Measurements from ENCODE around the gene CACNA2D1.

CACNA2D1 gene

DNA sequence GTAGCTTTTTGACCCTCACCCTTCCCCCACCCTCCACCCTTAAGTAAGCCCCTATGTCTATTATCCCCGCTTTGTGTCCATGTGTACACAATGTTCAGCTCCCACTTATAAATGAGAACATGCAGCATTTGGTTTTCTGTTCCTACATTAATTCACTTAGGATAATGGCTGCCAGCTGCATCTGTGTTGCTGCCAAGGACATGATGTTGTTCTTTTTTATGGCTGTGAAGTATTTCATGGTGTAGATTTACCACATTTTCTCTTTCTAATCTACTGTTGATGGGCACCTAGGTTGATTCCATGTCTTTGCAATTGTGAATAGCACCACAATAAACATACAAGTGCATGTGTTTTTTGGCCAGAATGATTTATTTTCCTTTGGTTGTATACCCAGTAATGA lies 232.2 kb downstream of the CACNA2D1 start:
- no peak for FAIRE-seq

DNA sequence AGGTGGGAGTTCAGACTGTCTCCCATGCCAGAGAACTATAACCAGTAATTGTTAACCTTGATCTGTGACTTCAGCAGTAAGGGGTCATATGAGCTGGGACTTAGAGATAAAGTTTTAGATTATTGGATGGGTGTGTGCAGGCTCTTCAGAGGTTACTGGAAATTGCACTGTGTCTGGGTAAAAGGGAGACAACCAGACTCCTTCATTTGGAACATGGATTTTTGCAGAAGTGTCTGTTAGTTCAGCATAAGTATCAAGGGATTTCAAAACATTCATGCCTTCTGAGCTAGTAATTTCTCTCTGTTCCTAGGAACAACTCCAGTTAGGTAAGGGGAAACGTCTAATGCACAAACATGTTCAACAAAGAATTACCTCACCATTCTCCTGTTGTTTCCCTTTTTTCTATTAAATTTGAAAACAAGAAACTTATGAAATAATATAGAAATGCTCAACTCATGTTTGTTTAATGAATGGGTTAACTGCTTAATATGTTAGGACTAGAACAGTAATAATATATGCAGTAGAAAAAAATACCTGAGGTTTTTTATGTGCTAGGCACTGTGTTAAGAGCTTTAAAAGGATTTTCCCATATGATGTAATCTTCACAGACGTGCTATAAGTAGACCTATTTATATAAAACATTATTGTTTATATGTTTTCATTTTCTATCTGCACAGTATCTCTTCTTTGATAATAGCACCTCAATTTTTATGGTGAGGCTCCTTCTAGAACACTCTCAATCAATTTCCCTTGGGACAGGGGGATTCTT lies 233.0 kb downstream of the CACNA2D1 start:
- no peak for FAIRE-seq

DNA sequence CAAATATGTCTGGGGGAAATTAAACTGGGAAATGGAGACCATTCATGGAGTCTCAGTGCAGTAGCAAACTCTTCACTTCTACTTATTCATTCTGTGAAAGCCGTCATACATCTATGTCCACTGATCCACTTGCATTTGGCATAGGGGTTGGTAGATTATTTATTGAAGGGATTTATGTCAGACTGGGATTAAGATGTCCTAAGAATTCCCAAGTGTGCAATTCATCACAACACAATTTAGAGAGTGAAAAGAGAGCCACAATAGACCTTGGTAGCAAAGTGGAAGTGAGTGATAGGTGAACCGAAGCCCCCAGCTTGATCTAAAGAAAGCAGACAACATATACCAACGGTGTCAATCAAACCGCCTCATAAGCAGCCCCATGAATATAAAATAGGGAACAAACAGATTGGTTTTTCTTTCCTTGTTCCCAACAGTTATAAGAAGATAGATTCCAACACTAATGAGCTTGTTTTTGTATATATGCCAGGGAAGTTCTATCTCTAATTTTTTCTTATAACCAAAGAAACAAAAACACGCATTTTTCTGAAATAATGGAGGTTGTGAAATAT lies 234.3 kb downstream of the CACNA2D1 start:
- FAIRE-seq, result no peak

DNA sequence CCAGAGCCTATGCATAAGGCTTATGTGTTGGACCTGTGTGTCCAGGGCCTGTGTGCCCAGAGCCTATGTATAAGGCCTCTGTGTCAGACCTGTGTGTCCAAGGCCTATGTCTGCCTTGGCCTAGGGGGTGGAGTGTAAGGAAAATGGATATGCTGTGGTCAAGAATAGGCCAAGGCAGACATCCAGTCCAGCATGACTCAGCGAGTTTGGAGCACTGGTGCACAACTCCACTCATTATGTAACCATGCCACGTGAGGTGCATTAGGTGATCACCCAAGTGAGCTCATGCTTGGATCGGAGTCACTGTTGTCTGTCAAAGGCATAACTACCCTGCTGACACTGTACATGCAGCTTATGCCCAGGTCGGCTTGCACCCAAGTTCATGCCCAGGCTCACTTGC lies 238.9 kb downstream of the CACNA2D1 start:
- no peak for FAIRE-seq

DNA sequence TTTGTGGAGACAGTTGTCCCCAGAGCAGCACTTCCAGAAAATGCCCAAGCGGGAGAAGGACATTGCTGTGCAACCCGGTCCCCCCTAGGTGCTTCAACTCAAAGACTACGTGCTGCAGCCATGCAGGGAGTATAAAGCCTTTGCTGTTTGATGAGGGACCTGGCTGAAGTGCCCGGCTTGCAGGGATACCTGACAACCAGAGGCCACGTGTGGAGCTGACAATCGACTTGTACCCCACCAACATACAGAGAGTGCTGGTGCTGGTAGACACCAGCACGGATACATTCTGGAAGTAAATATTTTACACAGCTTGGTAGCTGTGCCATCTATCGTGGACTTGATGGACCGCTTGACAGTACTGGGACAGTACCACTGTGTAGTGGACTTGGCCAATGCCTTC lies 240.6 kb downstream of the CACNA2D1 start:
- no peak for FAIRE-seq

DNA sequence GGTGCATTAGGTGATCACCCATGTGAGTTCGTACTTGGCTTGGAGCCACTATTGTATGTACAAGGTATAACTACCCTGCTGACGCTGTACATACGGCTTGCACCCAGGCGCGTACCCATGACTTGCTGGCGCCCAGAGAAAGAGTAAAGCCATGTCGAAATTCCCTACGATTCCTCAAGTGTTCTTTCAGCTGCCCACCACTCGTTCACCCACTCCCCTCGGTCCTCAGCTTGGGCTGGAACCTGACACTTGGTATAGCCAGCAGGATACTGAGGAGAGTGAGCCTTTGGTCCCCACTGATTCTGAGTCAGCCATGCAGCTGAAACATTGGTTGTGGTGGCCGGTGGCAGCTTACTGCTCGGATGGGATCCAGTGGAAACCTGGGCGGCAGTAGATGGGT lies 241.5 kb downstream of the CACNA2D1 start:
- no peak for FAIRE-seq

DNA sequence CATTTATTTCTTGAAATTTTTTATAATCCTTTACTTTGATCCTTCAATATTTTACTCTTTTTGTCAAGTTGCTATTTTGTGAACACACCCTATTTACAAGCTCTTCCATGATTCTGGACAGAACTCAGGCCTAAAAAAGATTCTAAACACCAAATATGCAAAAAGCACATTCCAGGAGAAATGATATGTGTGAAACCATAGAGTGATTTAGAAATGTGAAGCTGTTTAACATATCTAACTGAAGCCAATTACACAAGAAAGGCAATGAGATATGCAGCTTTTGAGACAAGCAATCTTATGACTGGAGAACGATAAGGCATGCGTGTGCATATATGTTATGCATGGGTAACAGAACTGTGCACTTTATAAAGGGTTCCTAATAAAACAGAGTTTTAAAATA lies 243.0 kb downstream of the CACNA2D1 start:
- no peak for FAIRE-seq

DNA sequence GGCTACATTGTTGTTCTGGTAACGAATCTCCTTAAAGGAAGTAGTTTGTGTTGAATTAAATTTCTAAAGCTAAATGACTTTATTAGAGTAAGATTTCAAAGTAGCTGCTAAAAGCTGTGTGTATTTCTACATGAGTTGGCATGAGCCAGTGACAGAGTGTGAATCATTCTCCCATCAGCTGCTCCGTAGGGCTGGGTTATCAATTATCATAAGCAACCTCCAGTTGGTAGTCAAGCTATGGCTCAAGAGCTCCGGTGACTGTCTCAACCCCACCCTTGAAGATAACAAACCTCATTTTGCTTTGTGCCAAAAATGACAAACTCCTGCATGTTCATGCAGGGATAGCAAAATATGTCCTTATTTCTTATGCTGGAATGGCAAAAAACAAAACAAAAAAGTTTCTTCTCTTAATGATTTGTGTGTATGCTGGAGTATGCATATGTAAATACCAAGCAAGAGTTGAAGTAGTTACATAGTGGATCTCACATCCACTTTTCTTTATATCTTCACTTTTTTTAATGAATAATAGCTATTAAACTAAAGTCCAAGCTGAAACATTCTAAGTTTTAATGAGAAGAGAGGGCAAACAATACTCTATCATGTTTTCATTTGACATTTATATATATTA lies 249.4 kb downstream of the CACNA2D1 start:
- no peak for FAIRE-seq

DNA sequence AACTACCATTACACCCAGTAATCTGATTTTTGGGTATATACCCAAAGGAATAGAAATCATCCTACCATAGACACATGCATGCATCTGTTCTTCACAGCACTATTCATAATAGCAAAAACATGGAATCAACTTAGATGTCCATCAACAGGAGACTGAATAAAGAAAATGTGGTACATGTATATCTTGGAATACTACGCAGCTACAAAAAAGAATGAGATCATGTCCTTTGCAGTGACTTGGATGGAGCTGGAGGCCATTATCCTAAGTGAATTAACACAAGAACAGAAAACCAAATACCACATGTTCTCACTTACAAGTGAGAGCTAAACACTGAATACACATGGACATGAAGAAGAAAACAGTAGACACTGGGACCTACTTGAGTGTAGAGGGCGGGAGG lies 254.9 kb downstream of the CACNA2D1 start:
- FAIRE-seq, result no peak

DNA sequence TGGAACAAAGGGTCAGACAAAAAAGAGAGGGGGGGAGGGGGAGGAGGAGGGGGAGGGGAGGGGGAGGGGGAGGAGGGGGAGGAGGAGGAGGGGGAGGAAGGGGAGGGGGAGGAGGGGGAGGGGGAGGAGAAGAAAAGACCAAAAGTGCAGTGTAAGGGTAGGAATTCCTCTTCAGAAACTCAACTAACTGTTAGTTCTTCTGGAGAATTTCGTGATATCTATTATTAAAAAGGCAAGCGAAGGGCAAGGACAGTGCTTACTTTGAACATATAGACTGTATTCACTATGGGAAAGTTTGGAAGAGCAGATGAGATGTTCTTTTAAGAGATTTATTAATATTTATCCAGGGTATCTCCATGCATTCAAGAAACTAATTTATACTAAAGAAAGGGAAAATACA lies 258.1 kb downstream of the CACNA2D1 start:
- no peak for FAIRE-seq

DNA sequence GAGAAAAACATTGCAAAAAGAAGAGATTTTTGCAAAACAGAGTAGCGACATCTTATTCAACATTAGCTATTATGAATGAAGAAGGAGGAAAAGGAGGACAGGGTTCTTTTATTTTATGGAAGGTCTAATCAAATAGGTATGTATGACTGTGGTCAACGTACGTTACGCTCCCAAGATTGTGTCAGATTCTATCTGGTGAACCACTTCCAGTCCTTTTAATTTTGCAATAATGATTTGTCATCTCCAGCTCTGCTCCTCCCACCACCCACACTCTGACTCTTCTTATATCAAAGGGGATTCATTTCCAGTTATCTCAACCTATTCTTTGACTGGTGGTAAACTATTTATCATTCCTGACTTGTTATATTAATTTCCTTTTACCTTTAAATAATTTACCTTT lies 259.9 kb downstream of the CACNA2D1 start:
- no peak for FAIRE-seq

DNA sequence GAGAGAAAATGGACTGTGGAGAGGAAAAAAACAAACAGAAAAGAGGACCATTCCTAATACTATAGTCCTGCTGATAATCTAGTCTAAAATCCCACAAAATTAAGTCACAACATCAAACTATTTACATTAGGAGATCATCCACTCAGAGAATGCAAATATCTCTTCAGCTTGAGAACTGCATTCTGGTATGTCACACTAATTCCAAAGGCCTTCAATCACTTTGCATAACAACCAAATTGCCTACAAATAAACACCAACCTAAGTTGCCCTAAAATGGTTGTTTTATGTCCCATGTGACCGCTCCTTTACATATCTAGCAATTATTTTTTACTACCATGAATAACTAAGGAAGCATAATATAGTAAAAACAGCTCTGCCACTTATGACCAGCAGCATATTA lies 264.3 kb downstream of the CACNA2D1 start:
- FAIRE-seq, result no peak

DNA sequence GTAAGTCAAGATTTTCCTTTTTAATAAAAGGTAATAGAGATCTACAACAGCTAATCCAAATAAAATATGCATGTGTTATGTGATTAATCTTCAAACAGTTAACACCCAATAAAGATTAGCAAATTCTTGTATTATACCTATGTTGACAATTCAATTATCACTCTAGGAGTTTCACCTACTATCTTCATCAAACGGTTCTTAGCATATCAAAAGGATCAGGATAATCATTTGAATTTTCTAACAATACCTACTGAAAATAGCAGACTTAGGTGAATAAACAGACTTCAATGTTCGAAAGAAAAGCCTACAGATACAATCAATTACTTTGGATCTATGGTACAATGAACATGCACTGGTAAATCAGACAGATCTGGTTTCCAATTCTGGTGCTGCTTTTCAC lies 268.3 kb downstream of the CACNA2D1 start:
- no peak for FAIRE-seq

DNA sequence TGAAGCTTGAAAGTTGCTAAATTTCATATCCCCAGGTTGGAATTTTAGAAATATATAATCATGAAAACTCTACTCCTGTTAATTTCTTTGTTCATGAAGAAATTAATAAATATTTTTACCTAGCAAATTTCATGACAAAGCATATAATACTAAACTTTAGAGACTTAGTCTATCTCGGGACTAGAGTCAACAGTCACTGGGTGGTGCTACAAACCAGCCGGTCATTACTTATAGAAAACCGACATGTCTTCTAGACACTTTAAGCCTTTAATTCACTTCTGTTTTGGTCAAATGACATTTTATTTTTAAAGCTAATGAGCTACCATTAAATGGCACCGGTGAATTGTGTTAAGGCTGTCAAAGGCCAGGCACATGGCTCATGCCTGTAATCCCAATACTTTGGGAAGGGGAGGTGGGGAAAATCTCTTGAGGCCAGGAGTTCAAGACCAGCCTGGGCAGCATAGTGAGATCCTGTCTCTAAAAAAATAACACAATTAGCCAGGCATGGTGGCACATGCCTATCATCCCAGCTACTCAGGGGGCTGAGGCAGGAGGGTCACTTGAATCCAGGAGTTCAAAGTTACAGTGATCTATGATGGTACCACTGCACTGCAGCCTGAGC lies 270.1 kb downstream of the CACNA2D1 start:
- FAIRE-seq, result no peak

DNA sequence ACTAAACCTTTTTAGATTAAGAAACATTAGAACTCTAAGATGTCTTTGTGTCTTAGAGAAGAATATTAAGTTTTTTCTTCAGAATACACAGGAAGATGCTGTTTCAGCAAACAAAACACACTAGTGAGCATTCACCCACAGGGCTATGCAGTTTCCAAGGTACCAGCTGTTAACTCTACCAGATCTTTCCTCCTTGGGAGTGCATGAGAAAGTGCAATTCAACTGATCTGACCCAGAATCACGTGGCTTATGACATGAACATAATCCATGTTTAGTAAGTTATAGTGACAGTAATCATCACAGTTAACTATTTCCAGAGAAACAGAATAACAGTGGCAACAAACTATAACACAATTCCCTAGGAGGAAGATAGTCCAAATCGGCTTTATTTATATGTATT lies 270.7 kb downstream of the CACNA2D1 start:
- FAIRE-seq, result no peak

DNA sequence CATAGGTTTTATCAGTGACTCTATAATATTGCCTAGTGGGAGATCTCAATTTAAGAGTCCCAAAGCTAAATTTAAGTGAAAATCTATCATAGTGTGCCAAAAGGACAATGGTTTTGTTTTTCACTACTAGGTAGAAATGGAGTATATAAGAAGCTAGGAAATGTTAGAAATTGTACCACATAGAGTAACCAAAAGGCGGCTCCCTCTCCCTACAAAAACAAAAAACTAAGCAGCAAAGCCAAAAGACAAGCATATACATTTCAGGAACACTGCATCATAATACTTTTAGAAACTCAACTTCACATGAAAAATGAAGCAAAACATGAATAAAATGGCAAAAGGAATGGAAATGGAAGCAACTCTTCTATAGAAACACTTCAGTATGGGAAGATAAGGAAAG lies 271.6 kb downstream of the CACNA2D1 start:
- FAIRE-seq, result no peak

DNA sequence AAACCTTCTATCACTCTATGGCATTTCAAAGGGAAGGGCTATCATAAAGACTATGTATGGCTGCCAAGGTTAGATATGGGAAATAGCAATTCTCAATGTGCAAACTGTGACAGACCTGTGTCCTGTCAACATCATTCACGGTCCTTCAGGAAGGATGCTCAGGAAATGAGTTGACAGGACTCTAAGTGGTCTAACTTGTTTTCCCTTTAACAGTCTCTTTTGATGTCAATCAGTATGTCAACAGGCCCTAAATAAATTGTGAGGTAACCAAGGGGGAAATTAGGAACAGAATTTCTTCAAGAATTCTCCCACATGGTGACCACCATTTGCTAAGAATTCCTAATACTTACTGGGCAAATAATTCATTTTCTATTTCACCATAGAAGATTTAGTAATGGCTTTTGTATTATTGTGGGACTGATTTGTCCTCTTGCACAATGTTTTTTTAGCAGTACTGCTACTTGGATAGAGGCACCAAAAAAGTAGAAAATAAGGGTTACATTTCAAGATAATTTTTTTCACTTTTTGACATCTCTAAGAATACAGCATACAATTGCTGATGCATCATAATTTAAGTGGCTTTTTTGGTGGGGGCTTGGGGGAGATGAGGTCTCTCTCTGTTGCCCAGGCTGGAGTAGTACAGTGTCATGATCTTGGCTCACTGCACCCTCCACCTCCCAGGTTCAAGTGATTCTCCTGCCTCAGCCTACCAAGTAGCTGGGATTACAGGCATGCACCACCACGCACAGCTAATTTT lies 275.8 kb downstream of the CACNA2D1 start:
- no peak for FAIRE-seq

DNA sequence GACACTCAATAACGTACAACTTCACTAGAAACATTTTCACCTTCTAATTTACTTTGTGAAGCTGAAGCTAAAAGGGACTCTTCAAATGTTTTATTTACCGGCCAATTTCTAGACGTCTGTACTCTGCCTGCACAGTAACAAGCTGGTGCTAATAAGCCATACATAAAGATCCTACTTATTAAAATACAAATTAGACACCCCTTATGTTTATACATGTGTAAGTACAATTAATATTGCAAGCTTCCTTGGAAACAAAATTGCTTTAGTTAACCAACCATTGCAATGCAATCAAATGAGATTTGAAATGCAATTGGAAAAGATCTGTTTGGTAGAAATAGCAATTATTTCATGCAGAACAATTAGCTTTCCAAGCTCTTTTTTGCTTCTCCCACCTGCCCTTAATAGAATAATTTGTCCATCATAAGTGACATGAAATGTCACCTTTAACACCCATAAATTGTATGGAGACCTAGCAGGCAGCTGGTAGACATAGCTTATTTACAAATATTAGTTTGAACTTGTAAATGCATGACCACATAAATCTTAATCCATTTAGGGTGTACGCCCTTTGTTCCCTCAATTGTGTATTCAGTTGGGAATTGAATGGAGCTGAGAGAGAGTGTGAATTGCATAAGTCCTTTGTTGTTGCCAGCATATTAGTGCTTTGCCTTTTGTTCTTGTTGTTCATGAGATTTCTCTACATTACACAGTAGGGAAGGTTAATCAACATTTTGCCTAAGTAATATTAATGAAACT lies 277.1 kb downstream of the CACNA2D1 start:
- FAIRE-seq, result no peak

DNA sequence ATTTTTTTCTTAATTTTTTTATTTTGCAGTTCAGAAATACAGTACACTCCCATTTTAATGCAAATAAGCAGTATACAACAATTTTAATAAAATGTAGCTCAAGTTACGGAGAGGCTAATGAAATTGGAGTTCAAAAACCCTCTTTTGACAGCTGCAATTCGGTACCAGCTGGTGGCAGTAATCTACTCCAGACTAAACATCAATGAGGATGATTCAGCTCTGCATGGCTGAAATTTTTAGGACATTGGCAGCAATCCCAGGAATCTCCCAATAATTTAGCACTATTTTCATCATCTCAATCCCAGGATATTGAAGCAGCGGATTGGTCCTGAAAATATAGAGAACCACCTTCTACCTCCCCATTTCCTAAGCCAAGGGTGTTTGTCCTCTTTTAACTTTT lies 278.8 kb downstream of the CACNA2D1 start:
- FAIRE-seq, result no peak

DNA sequence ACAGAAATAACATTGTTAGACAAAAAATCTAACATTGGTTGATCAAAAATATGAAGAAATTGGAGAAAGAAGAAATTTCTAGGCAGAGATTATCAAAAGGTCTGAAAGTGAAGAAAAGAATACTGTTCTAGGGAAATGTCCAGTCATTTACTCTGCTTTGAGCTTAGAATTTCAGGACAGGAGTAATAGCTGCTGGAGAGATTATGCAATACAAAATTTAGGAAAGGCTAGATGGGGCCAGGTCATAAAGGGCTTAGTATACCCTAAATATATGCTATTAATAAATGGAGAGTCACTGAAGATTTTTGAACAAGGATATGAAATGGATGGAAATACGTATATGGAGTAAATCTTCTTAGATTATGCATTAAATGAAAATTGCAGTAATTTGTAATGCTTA lies 279.2 kb downstream of the CACNA2D1 start:
- FAIRE-seq, result no peak

DNA sequence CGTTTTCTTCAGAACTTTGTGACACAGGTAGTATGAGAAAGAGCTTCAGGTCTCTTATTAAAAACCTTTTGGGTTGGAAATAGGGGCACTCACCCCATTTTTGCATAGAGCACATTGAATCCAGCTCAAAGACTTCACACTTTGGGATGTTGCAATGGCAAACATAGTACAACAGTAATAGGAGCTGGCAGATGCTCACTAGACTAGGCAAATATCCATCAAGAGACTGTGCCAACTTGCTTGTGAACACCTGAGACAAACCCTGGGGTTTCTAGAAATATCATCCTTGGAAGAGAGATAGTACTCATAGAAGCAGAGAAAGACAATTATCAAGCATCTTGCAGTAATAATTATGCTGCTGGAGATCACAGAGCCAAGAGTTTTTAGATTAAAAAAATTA lies 280.0 kb downstream of the CACNA2D1 start:
- FAIRE-seq, result no peak

DNA sequence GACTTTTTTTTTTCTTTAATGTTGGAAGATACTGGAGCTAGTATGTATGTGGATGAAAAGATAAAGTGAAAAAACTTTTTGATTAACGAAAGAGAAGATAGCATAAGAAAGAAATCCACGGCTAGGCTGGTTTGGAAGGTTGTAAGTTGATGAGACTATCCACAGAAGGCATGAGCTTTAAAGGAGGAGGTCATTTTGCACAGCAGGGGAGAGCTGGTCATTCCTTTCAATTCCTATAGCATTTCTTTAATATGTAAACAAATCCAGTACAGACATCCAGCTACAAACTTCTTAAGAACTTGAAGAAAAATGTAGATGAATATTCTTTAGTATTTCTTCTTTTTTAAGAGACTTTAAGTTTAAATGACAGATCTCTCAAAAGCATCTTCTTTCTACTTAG lies 281.3 kb downstream of the CACNA2D1 start:
- no peak for FAIRE-seq

DNA sequence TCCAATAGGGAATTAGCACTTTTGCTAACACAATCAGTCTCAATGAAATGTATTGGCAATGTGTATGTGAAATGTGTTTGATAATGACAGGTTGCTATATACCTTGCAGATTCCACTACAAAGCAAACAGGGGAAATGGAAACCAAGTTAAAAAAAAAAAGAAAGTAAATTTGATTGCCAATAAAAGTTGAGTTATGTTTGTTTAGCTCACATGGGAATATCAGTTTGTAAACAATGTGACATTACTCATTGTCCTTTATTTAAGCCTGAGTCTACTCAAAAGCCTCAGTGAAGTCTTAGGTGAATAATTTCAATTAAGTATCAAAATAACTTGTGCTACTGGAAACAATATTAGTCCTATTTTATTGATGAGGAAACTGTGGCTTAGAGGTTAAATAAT lies 285.2 kb downstream of the CACNA2D1 start:
- no peak for FAIRE-seq
